H9 (cell line): ENCODE measurements around the gene DNLZ. TPM values are rescaled to one million over a fixed set of nuclear protein-coding genes. Genes with fewer than 3 reads are reported as not detected.

Experiments used
- DNase-seq: peaks from one replicate; pipeline ENCODE4 v3.0.0-alpha.2; 2017
- H2AFZ ChIP-seq: one replicate; pipeline ENCODE4 v1.6.1; 2013; ENCODE audit warnings: mild to moderate bottlenecking, low read length, control low read depth, moderate library complexity
- H2AK5ac ChIP-seq: 2 replicates; pipeline ENCODE4 v1.6.1; 2013; ENCODE audit warnings: low read length, control low read depth, mixed read lengths; ENCODE audit not compliant: insufficient read length
- H2BK120ac ChIP-seq: one replicate; pipeline ENCODE4 v1.6.1; 2013; ENCODE audit warnings: low read depth, mild to moderate bottlenecking, low read length, control low read depth, inconsistent platforms; ENCODE audit not compliant: poor library complexity, severe bottlenecking
- H2BK12ac ChIP-seq: 2 replicates; pipeline ENCODE4 v1.6.1; 2013; ENCODE audit warnings: low read length, control low read depth, mixed read lengths, low read depth; ENCODE audit not compliant: insufficient read length
- H2BK15ac ChIP-seq: 2 replicates; pipeline ENCODE4 v1.6.1; 2013; ENCODE audit warnings: low read depth, low read length, control low read depth
- H2BK20ac ChIP-seq: one replicate; pipeline ENCODE4 v1.6.1; 2013; ENCODE audit warnings: low read depth, mild to moderate bottlenecking, low read length, control low read depth, inconsistent platforms; ENCODE audit not compliant: poor library complexity, severe bottlenecking
- H2BK5ac ChIP-seq: 2 replicates; pipeline ENCODE4 v1.6.1; 2013; ENCODE audit warnings: low read length, control low read depth, mixed read lengths; ENCODE audit not compliant: insufficient read length
- H3K14ac ChIP-seq: 2 replicates; pipeline ENCODE4 v1.6.1; 2013; ENCODE audit warnings: low read length, control low read depth; ENCODE audit not compliant: insufficient read depth
- H3K18ac ChIP-seq: 2 replicates; pipeline ENCODE4 v1.6.1; 2013; ENCODE audit warnings: low read depth, mild to moderate bottlenecking, mixed read lengths, low read length, control low read depth; ENCODE audit not compliant: insufficient read length
- H3K23ac ChIP-seq: 2 replicates; pipeline ENCODE4 v1.6.1; 2013; ENCODE audit warnings: low read length, control low read depth, mixed read lengths, low read depth; ENCODE audit not compliant: insufficient read length
- H3K23me2 ChIP-seq: 2 replicates; pipeline ENCODE4 v1.6.1; 2013; ENCODE audit warnings: low read depth, mild to moderate bottlenecking, mixed read lengths, low read length, control low read depth; ENCODE audit not compliant: insufficient read length, poor library complexity, severe bottlenecking
- H3K27ac ChIP-seq: 2 replicates; pipeline ENCODE4 v1.5.1; 2013; ENCODE audit warnings: low read length, control low read depth, mixed read lengths, low read depth; ENCODE audit not compliant: insufficient read length
- H3K27me3 ChIP-seq: 2 replicates; pipeline ENCODE4 v1.6.1; 2013; ENCODE audit warnings: low read length, control low read depth, inconsistent platforms; ENCODE audit not compliant: insufficient read depth
- H3K4ac ChIP-seq: 2 replicates; pipeline ENCODE4 v1.6.1; 2013; ENCODE audit warnings: low read depth, mild to moderate bottlenecking, control low read depth, inconsistent platforms, low read length, moderate library complexity
- H3K4me1 ChIP-seq: 2 replicates; pipeline ENCODE4 v1.6.1; 2013; ENCODE audit warnings: low read length, control low read depth, inconsistent platforms; ENCODE audit not compliant: insufficient read depth
- H3K4me2 ChIP-seq: 2 replicates; pipeline ENCODE4 v1.6.1; 2013; ENCODE audit warnings: low read length, control low read depth, mixed read lengths; ENCODE audit not compliant: insufficient read length, insufficient read depth
- H3K56ac ChIP-seq: 2 replicates; pipeline ENCODE4 v1.6.1; 2013; ENCODE audit warnings: low read depth, mild to moderate bottlenecking, mixed read lengths, low read length, control low read depth; ENCODE audit not compliant: insufficient read length
- H3K79me1 ChIP-seq: 2 replicates; pipeline ENCODE4 v1.6.1; 2013; ENCODE audit warnings: low read depth, mild to moderate bottlenecking, moderate library complexity, low read length, control low read depth, inconsistent platforms; ENCODE audit not compliant: insufficient read depth, poor library complexity, severe bottlenecking
- H3K79me2 ChIP-seq: 2 replicates; pipeline ENCODE4 v1.6.1; 2013; ENCODE audit warnings: low read length, control low read depth, inconsistent platforms; ENCODE audit not compliant: insufficient read depth
- H3K9ac ChIP-seq: 2 replicates; pipeline ENCODE4 v1.6.1; 2013; ENCODE audit warnings: low read length, control low read depth, mixed read lengths; ENCODE audit not compliant: insufficient read length; ENCODE audit errors: extremely low read depth
- H3K9me3 ChIP-seq: one replicate; pipeline ENCODE4 v1.6.1; 2013; ENCODE audit warnings: low read depth, low read length, inconsistent platforms; ENCODE audit not compliant: control insufficient read depth
- H3T11ph ChIP-seq: one replicate; pipeline ENCODE4 v1.6.1; 2013; ENCODE audit warnings: mild to moderate bottlenecking, low read length, control low read depth, inconsistent platforms
- H4K20me1 ChIP-seq: one replicate; pipeline ENCODE4 v1.6.1; 2013; ENCODE audit not compliant: control insufficient read depth, insufficient read length, insufficient read depth
- H4K5ac ChIP-seq: 2 replicates; pipeline ENCODE4 v1.6.1; 2013; ENCODE audit warnings: low read depth, mild to moderate bottlenecking, mixed read lengths, low read length, control low read depth; ENCODE audit not compliant: insufficient read length
- H4K8ac ChIP-seq: replicated peaks from 2 replicates; pipeline ENCODE4 v1.6.1; 2013; ENCODE audit warnings: low read length, control low read depth, mixed read lengths, low read depth; ENCODE audit not compliant: insufficient read length
- H4K91ac ChIP-seq: 2 replicates; pipeline ENCODE4 v1.6.1; 2013; ENCODE audit warnings: low read depth, mild to moderate bottlenecking, moderate library complexity, mixed read lengths, low read length, control low read depth; ENCODE audit not compliant: insufficient read length
- H3K27ac Mint-ChIP-seq, 3 experiments: 2 replicates in 2 of 3; 3 replicates in 1 of 3; pipeline ENCODE4 v1.8.0; 2020 to 2021; ENCODE audit warnings: mixed read lengths in 3 of 3, mild to moderate bottlenecking in 1 of 3, moderate library complexity in 1 of 3
- H3K27me3 Mint-ChIP-seq: 2 replicates; pipeline ENCODE4 v1.8.0; 2021; ENCODE audit warnings: low read depth, mild to moderate bottlenecking, moderate library complexity, mixed read lengths
- H3K36me3 Mint-ChIP-seq, 3 experiments: 2 replicates in 2 of 3; 3 replicates in 1 of 3; pipeline ENCODE4 v1.8.0; 2020 to 2021; ENCODE audit warnings: low read depth in 3 of 3, mixed read lengths in 3 of 3; ENCODE audit not compliant: insufficient read depth in 1 of 3
- H3K4me1 Mint-ChIP-seq, 2 experiments: 2 replicates each; pipeline ENCODE4 v1.8.0; 2020; ENCODE audit warnings: mixed read lengths in 2 of 2
- H3K4me3 Mint-ChIP-seq, 2 experiments: 2 replicates in 1 of 2; 3 replicates in 1 of 2; pipeline ENCODE4 v1.8.0; 2020 to 2021; ENCODE audit warnings: mild to moderate bottlenecking in 2 of 2, mixed read lengths in 2 of 2, moderate library complexity in 1 of 2
- H3K9me3 Mint-ChIP-seq, 2 experiments: 2 replicates in 1 of 2; 3 replicates in 1 of 2; pipeline ENCODE4 v1.8.0; 2020; ENCODE audit warnings: mild to moderate bottlenecking in 2 of 2, mixed read lengths in 2 of 2, moderate library complexity in 1 of 2
- WGBS: extraction: QIAGEN DNeasy Blood & Tissue Kit; methylation state at CpG from one replicate; pipeline ENCODE4 v1.1.7; 2013; ENCODE audit warnings: missing lambda C conversion rate, low lambda C conversion rate, mixed read lengths; ENCODE audit not compliant: insufficient read length; ENCODE audit errors: extremely low coverage; 5-methylcytosine and 5-hydroxymethylcytosine counted together
- total RNA-seq: library from RNA; stranded (reverse); gene quantifications from 2 replicates; pipeline ENCODE4 v1.2.1, GENCODE V29; 2021
- TF ChIP-seq, protein P1 (sequence below): fragments of 200-600 bp; sonication (generic); conservative IDR thresholded peaks from 3 replicates; pipeline ENCODE4 v1.8.0; 2021; ENCODE audit warnings: antibody characterized with exemption, mild to moderate bottlenecking

DNLZ gene
- total RNA-seq, 1 experiment from 2014 or later = 24.8 TPM

DNA sequence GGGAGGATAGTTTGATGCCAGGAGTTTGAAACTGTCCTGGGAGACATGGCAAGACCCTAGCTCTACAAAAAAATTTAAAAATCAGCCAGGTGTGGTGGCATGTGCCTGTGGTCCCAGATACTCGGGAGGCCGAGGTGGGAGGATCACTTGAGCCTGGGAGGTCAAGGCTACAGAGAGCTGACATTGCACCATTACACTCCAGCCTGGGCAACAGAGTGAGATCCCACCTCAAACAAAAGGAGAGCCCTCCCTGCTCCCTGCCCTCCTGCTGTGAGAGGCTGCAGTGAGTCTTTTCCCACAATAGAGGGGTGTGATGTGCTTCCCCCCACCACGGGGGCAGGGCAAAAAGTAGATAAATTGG lies 49.5 kb downstream of the DNLZ start:
- Histone ChIP-seq H2BK20ac (no peak overlapping the region), H3K9me3 (no peaks in the 10 kb centered on the region), H4K8ac (no peak overlapping the region), H2BK15ac (no peak overlapping the region), H3K27me3 (no peaks in the 10 kb centered on the region), H3K9ac (no peak overlapping the region), H3K79me1 (no peaks in the 10 kb centered on the region), H4K91ac (no peak overlapping the region), H2BK5ac (no peak overlapping the region), H3K4ac (no peak overlapping the region), H3K23me2 (no peaks in the 10 kb centered on the region), H3K56ac (no peak overlapping the region), H2BK120ac (no peak overlapping the region), H3K4me2 (no peak overlapping the region), H4K20me1 (no peaks in the 10 kb centered on the region), H3K27ac (no peak overlapping the region), H4K5ac (no peak overlapping the region), H3T11ph (no peak overlapping the region), H3K23ac (no peak overlapping the region), H3K14ac (no peak overlapping the region), H3K4me1 (no peaks in the 10 kb centered on the region), H2AK5ac (no peak overlapping the region), H3K18ac (no peak overlapping the region), H2AFZ (no peak overlapping the region), H2BK12ac (no peak overlapping the region), H3K79me2 (no peaks in the 10 kb centered on the region)
- TF ChIP-seq, protein P1, sequence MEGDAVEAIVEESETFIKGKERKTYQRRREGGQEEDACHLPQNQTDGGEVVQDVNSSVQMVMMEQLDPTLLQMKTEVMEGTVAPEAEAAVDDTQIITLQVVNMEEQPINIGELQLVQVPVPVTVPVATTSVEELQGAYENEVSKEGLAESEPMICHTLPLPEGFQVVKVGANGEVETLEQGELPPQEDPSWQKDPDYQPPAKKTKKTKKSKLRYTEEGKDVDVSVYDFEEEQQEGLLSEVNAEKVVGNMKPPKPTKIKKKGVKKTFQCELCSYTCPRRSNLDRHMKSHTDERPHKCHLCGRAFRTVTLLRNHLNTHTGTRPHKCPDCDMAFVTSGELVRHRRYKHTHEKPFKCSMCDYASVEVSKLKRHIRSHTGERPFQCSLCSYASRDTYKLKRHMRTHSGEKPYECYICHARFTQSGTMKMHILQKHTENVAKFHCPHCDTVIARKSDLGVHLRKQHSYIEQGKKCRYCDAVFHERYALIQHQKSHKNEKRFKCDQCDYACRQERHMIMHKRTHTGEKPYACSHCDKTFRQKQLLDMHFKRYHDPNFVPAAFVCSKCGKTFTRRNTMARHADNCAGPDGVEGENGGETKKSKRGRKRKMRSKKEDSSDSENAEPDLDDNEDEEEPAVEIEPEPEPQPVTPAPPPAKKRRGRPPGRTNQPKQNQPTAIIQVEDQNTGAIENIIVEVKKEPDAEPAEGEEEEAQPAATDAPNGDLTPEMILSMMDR = no peak
- peaks cover 5% of the 10 kb centered on the region; the same call in 1 of the 2 replicates for H3K27me3 Mint-ChIP-seq
- H3K9me3 Mint-ChIP-seq = peaks cover 13 to 15% of the 10 kb centered on the region in 2 experiments
- no CpG with 5 or more reads among the region's 3 CpGs for WGBS
- H3K27ac Mint-ChIP-seq = no peak overlapping the region
- DNase-seq = no peak
- no peaks in the 10 kb centered on the region for H3K4me1 Mint-ChIP-seq
- H3K36me3 Mint-ChIP-seq = peaks cover 6 to 19% (median 7%) of the 10 kb centered on the region in 3 experiments; a peak in 6 of 7 replicates
- no peak overlapping the region for H3K4me3 Mint-ChIP-seq
